ENCODE measurements around the gene DLG2.
"Not testable (repeated sequence)": the region's sequence is repeated elsewhere in the genome, so short reads cannot be mapped to it uniquely, and the experiment has no call there.

The DLG2 gene

DNA sequence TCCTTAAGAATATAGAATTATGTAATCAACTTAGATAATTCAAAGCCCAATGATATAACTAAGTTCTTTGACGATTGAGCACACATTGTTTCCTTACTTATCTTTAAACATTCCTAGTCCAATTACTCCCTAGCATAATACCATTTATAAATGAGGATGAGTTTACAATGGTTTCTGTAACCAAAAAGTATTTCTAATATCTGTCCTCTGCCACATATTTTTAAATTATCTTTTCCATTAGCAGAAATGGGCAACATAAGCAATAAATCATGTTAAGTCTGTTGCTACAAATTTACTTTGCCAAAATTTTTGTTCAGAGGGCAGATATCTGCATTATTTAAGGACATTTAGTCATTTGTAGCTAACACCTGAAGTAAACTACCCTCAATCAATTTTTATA lies 31.0 kb upstream of the DLG2 start:
- TF ChIP-seq, protein P1, sequence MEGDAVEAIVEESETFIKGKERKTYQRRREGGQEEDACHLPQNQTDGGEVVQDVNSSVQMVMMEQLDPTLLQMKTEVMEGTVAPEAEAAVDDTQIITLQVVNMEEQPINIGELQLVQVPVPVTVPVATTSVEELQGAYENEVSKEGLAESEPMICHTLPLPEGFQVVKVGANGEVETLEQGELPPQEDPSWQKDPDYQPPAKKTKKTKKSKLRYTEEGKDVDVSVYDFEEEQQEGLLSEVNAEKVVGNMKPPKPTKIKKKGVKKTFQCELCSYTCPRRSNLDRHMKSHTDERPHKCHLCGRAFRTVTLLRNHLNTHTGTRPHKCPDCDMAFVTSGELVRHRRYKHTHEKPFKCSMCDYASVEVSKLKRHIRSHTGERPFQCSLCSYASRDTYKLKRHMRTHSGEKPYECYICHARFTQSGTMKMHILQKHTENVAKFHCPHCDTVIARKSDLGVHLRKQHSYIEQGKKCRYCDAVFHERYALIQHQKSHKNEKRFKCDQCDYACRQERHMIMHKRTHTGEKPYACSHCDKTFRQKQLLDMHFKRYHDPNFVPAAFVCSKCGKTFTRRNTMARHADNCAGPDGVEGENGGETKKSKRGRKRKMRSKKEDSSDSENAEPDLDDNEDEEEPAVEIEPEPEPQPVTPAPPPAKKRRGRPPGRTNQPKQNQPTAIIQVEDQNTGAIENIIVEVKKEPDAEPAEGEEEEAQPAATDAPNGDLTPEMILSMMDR (IDR thresholded peaks at IDR 0.05): no peak
- no peak overlapping the region for H3K4me3 Mint-ChIP-seq

DNA sequence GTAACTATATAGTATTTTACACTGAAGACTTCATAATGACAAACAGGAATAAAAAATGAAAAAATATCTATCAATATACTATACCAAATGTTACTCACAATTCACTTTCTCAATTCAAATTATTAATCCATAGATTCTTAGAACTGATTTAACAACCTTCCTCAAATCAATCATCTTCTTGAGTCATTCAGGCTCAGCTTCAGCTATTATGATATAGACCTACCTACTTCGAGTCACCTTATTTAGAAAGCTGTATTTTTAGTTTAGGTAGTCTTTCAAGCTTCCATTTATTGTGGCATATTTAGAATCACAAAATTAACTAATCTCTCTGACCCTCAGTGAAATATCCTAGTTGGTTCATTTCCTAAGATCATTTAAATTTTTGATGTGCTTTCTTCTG lies 29.6 kb upstream of the DLG2 start:
- TF ChIP-seq, protein P1 (IDR thresholded peaks at IDR 0.05): no peak
- peaks cover 35% of the 10 kb centered on the region for H3K4me1 Mint-ChIP-seq
- H3K9me3 Mint-ChIP-seq: no peaks in the 10 kb centered on the region
- peaks cover 41% of the 10 kb centered on the region for H3K36me3 Mint-ChIP-seq (ENCODE audit: low read depth)
- no peak overlapping the region for H3K4me3 Mint-ChIP-seq
- H3K27me3 Mint-ChIP-seq (ENCODE audit: low read depth, poor library complexity): peaks cover 3% of the 10 kb centered on the region
- no peak for DNase-seq
- peak overlapping the region; percentile 27 for H3K27ac Mint-ChIP-seq

More for the DNA sequence above, 31.0 kb upstream of the DLG2 start:
- Mint-ChIP-seq H3K27ac (no peak overlapping the region), H3K4me1 (peaks cover 44% of the 10 kb centered on the region), H3K36me3 (ENCODE audit: low read depth) (peaks cover 44% of the 10 kb centered on the region), H3K27me3 (ENCODE audit: low read depth, poor library complexity) (peaks cover 3% of the 10 kb centered on the region), H3K9me3 (no peaks in the 10 kb centered on the region)
- no peak for DNase-seq

DNA sequence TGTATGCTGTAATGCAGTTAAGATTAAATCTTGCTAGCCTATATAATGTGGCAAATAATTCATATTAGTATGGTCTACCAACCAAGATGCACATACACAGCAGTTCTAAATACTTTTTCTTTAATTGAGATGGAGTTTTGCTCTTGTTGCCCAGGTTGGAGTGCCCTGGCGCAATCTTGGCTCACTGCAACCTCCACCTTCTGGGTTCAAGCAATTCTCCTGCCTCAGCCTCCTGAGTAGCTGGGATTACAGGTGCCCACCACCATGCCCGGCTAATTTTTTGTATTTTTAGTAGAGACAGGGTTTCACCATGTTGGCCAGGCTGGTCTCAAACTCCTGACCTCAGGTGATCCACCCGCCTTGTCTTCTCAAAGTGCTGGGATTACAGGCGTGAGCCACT lies 27.2 kb upstream of the DLG2 start:
- H3K36me3 Mint-ChIP-seq (ENCODE audit: low read depth): peaks cover 27% of the 10 kb centered on the region
- H3K27me3 Mint-ChIP-seq (ENCODE audit: low read depth, poor library complexity): not testable (repeated sequence)

DNA sequence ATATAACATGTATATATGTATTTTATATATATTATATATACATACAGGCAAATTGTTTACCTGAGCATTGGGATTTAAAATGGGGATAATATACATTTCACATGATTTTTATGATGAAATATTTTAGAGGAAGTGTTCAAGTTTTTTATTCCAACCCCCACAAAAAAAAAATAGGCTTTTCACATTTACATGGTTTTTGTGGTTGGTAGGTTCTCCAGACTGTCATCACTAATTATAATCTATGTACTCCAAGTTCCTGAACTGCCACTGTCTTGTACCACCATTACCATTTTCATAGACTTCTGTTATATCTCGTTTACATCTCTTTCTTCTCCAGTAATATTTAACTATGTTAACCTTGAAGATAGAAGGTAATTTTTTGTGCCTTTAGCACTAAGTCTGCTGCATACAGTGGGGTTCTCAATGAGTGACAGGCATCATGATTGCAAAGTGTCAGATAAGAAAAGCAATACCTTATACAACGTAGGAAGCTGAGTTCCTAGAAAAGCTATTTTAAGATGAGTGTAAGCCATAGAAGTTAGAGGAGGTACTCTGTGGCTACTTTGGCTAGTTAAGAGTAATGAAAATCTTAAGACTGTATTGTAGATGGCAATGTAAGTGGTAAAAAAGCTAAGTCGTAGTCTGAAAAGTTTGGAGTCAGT lies 25.8 kb upstream of the DLG2 start:
- Mint-ChIP-seq H3K27me3 (ENCODE audit: low read depth, poor library complexity) (no peaks in the 10 kb centered on the region), H3K4me1 (peaks cover 20% of the 10 kb centered on the region), H3K27ac (no peak overlapping the region), H3K4me3 (no peak overlapping the region), H3K9me3 (no peaks in the 10 kb centered on the region), H3K36me3 (ENCODE audit: low read depth) (peaks cover 17% of the 10 kb centered on the region)
- TF ChIP-seq, protein P1 (IDR thresholded peaks at IDR 0.05): no peak
- no peak for DNase-seq

More for the DNA sequence above, 27.2 kb upstream of the DLG2 start:
- H3K27ac Mint-ChIP-seq, H3K4me3 Mint-ChIP-seq, DNase-seq, H3K9me3 Mint-ChIP-seq: not testable (repeated sequence)
- peaks cover 18% of the 10 kb centered on the region for H3K4me1 Mint-ChIP-seq

DNA sequence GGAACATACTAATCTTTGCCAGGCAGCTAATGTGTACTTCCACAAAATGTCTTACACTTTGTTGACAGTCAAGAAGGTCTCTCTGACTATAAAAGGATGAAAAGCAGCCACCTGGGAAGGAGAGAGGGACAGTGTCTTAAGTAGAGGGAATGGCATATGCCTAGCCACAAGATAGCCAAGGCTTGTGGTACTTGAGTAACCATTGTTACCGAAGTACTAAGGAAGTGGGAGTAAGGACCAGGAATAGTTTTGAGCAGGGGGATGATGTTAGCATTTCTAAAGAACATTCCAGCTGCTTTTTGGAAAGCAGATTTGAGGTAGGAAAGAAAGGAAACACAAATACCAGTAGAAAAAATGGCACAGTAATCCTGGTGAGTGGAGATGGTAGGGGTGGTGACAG lies 24.0 kb upstream of the DLG2 start:
- Mint-ChIP-seq H3K4me1 (peaks cover 26% of the 10 kb centered on the region), H3K27me3 (ENCODE audit: low read depth, poor library complexity) (peaks cover under 1% of the 10 kb centered on the region), H3K9me3 (no peaks in the 10 kb centered on the region), H3K4me3 (no peak overlapping the region), H3K27ac (peak overlapping the region; percentile 83), H3K36me3 (ENCODE audit: low read depth) (peaks cover 10% of the 10 kb centered on the region)
- TF ChIP-seq, protein P1 (IDR thresholded peaks at IDR 0.05): no peak
- DNase-seq: no peak

DNA sequence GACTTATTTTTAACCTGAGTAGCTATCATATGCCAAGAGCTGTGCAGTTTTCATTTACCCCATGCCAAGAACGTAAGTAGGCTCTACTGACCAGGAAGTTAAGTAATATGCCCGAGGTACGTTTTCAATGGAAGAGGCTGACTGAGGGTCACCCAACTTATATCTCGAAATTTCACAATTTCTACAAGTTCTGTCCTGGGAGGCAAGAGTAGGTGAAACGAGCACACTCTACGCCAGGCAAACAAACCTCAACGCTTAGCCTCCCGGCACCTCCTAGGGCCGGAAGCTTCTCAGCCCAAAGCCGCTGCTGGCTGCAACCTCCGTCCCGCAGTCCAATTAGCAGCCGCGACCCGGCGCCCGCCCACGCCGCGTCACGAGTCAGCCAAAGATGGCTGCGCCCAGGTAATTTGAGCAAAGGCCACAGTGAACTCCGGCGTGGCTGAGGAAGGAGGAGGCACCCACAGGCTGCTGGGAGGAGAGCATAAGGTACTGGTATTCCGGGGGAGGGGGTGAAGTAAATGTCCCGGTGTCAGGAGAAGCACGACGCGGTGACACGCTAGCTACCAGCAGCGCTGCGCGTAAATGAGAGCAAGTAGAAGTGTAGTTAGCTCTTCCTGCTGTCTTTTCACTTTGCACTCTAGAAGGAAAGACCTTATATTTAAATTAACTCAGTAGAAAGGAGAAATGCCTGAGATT lies 20.6 kb upstream of the DLG2 start, which contains the start of gene TMEM126A:
Gene TMEM126A (plus strand): TSS at position 364 of the 696 bp plus-strand sequence. CDS start 2,289 bp downstream, outside the sequence.
- no peaks in the 10 kb centered on the region for H3K9me3 Mint-ChIP-seq
- H3K4me3 Mint-ChIP-seq: peak within 1 kb of the TSS; percentile 91
- H3K4me1 Mint-ChIP-seq: peaks cover 26% of the 10 kb centered on the region
- TF ChIP-seq, protein P1 (IDR thresholded peaks at IDR 0.05): no peak
- H3K27me3 Mint-ChIP-seq (ENCODE audit: low read depth, poor library complexity): peaks cover 15% of the 10 kb centered on the region
- H3K27ac Mint-ChIP-seq: peak within 1 kb of the TSS; percentile 97
- peak; percentile 91 for DNase-seq
- peaks cover 10% of the 10 kb centered on the region for H3K36me3 Mint-ChIP-seq (ENCODE audit: low read depth)

All from nephron progenitor cell (in vitro differentiated cells).